Fibroblast of skin of abdomen (primary cell): ENCODE results near the gene TUT7.
"Not testable (repeated sequence)": the region's sequence is repeated elsewhere in the genome, so short reads cannot be mapped to it uniquely, and the experiment has no call there.

ENCODE experiments used
- DNase-seq: peaks from one replicate; pipeline ENCODE4 v3.0.0-alpha.2; 2013

TUT7 gene

DNA sequence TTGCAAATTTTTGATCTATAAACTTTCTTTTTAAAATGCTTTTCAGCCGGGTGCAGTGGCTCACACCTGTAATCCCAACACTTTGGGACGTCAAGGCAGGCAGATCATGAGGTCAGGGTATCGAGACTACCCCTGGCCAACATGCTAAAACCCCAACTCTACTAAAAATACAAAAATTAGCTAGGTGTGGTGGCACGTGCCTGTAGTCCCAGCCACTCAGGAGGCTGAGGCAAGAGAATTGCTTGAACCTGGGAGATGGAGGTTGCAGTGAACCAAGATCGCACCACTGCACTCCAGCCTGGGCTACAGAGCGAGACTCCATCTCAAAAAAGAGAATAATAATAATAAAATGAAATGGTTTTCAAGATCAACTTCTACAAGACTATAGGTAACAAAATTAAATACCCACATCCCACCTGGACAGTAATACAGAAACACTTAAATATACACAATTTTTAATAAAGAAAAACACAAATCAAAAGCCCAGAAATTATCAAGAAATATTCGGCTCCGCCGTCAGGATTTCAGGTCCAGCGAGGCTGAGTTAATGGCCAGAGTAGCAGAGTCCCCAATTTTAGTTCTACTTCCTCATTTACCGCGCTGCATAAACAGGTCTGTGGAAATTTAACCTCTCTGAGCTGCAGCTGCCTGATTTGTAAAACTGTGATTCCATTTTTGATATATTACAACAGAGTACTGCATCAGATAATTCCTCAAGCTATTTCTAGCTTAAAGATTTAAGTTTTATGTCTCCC lies 4.0 kb downstream of the TUT7 start:
- no peak for DNase-seq

DNA sequence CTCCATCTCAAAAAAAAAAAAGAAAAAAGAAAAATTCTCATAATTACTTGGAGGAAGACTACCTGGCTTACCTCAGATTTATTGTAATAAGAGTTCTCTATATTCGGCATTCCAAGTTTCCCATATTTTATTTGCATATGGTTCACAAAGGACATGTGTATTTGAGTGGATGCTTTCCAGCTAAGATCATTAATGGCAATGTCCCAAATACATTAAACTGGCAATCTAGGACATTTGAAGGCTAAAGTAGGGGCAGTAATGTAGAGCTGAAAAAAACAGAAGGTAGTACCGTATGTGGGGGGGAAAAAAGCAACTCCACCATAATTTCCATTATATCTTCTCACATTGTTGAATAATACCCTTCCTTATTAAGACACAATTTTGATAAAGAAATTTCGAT lies 4.9 kb downstream of the TUT7 start:
- peak; percentile 31 for DNase-seq

DNA sequence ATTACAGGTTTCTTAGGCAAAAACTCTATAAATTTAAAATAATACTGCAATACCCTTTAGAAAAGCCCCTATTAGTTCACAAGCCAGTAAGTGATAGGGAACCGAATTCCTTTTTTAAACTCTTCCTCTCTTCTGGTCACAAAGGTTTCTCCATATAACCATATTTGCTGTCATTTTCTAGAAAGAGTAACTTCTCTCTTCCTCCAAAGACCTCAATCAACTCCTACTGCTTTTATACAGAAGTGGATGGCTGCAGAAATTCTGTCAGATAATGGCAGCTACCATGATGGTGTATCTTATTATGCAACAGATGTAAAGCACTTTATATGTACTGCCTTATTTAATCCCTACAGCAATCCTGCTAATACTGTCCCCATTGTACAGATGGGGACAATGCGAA lies 6.2 kb downstream of the TUT7 start:
- DNase-seq: no peak

DNA sequence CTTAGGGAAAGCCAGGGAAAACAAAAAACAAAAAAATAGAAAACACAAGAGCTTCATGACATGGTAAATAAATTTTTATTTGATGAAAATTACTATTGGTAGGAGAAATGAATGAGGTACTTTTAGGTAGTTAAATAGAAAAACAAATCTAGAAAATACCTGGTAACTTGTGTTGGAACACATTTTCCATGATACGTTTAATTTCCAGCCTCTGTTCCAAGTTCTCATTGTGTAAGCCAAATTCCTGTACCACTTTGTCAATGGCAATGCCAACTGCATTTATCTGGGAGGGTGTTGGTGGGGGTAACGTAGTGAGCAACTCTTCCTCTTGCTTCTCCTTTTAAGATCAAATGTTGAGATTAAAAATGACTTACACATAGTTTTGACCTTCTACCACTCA lies 9.4 kb downstream of the TUT7 start:
- no peak for DNase-seq

DNA sequence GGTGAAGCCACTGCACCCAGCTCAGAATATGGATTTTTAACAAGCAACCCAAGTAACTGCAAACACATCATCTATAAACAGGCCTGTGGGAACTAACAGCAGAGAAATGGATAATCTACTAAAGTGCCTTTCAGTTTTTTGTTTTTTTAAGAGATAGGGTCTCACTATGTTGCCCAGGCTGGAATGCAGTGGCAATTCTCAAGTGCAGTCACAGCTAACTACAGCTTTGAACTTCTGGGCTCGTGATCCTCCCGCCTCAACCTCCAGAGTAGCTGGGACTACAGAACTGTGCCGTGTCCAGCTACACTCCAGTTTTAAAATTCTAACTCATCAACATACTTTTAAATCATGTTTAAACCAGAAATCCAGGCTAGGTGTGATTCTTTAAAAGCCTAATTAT lies 11.9 kb downstream of the TUT7 start:
- DNase-seq: no peak

DNA sequence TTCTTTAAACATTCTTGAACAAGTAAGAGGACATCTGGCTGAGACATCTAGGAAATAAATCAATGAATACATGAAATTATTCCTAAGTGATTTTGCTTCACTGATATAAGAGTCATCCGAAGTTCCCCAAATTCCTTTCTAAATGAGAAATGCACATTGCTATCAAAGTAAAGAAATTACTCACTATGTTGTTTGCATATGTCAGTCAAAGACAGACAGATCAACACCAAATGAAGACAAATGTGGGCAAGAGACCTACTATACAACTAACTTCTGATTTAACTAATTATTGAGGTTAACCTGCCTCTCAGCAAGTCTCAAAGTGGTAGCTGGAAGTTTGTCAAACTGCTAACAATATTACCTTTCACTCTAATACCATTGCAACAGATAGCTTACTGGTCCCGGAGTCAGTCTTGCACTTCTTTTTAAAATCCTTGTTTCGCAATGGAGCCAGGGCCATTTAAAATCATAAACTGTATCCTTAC lies 13.2 kb downstream of the TUT7 start:
- DNase-seq: peak; percentile 67

DNA sequence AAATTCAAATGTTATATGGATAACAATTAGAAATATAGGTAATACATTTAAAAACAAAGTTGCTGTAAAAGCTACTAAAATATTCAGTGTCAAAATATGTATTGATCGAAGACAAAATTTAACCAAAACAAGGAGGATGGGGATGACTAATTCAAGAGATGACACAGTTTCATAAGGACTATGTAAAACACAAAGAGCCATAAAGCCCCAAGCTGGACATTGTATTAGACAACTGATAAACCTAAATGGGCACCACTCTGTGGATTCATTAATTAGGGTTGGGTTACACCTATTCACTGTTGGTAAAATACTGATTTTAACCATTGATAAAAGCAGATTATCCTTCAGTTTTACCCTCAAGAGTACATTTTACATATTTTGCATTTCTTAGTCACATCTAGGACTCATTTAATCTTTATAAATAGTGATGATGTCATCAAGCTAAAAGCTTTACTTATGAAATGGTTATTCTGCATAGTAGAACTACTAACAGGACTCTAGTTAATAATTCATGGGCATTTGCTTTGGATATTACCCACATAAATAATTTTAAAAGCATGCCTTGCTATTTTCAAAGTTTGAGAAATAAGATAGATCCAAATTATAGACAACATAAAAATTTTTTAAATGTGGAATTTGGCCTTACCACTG lies 13.7 kb downstream of the TUT7 start:
- no peak for DNase-seq

DNA sequence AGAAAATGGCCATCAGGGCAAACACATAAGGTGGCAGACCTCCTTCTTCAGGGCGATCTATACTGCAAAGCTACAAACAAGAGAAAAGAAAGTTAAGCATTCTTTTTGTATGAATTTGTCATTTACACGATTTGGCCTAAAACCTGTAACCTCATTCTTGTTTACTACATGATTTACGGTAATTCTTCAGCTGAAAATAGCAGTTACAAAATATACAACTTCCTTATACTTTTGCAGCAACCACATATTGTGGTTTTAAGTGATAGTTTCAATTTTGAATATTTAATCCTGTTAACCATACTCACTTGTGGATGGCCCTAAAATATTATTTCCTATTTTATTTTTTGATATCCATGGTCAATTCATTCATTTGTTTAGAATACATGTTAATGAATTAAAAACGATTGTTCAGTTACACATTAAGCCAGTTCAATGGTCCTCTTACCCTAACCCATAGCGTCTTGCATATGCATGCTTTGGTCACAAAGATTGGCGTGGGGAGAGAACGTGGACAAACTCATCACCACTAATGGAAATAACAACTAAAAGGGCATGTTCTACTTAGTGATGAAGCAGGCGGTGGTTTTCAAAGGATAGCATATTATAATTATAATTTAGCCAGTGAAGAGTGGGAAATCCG lies 16.6 kb downstream of the TUT7 start:
- no peak for DNase-seq

DNA sequence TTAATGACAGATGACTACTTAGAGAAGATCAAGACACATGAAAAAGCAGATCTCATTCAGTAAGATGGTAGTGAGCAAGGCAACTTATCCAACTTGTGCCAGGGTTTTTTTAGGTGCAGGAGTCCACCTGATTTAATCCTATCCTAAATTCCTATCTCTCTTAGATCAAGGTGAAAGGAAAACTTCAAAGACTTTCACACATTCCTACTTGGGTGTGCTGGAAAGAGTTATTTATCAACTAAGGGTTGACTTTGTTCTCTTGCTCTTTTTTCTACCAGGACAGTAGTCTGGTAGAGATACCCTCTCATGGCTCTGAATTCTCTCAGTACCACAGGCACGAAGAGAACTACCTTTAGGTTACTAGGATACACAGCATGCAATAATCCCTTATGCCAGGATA lies 18.2 kb downstream of the TUT7 start:
- no peak for DNase-seq

DNA sequence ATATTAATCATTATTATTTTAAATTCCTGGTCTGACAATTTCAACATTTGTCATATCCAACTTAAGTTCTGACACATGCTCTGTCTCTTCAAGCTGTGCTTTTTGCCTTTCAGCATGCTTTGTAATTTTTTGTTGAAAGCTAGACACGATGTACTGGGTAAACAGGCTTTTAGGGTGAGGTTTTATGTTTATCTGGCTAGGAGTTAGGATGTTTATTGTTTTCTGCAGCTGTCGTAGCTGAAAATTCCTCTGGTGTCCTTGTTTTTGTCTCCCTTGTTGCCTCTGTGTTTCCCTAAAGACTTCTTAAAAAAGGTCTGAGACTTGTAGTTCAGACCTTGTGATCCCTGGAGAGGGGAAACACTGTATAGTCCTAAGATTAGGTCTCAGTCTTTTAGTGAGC lies 20.6 kb downstream of the TUT7 start:
- DNase-seq: no peak

DNA sequence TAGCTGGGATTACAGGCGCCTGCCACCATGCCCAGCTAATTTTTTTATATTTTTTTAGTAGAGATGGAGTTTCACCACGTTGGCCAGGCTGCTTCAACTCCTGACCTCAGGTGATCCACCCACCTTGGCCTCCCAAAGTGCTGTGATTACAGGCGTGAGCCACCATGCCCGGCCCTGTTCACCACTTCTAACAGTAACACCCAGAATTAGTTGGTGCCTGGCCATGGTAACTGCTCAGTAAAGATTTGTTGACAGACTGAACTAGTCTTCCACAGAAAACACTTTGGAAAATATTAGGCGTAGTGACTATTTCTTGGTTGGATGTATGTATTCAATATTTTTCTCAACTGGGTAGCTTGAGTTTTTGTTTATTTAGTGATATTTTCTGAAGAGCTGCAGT lies 24.0 kb downstream of the TUT7 start:
- no peak for DNase-seq

DNA sequence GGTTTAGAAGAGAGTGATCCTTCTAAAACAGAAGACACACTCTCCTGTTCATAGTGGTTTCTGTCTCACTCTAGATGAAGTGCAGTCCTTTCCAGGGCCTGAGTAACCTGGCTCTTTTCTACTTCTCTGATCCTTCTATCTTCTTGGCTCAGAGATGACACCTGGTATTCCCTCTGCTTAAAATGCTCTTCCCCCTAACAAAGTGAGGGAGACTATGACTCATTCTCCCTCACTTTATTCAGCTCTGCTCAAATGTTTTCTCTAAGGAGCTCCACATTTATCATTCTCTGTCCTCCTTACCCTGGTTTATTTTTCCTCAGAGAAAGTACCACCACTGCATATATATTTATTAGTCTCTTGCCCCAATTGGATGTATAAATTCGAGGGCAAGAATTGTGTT lies 24.6 kb downstream of the TUT7 start:
- DNase-seq: no peak

DNA sequence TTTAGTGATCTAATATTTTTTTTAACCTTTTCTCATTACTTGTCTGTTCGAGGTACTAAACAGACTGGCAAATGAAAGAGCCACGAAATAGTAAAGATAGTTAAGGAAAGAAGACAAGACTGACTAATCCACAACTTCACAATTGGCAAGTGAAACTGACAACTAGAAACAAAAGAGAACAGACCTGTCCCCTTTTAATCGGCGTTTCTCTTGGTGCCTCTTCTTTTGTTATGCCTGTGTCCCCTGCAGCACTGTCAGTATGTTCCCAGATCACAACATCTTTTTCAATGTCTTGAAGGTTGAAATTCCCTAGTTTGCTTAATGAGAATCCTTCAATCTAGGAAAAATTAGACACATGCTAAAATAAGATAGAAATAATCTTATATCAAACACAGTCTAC lies 26.1 kb downstream of the TUT7 start:
- DNase-seq: no peak

DNA sequence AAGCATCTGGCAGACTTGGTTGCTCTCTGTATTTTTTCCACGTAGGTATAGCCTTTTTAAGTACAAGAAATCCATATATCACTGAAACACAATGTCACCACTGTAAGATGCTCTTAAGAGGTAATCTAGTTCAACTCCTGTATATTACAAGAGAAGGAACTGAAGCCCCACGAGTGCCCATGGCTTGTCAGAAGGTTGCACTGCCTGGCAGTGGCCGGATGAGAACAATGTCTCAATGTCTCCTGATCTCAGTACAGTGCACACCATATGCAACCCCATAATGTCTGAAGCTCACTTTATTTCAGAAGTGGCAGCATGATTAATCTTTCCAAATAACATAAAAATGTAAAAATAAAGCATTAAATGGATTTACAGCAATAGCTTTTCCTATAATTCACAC lies 27.7 kb downstream of the TUT7 start:
- DNase-seq: no peak

DNA sequence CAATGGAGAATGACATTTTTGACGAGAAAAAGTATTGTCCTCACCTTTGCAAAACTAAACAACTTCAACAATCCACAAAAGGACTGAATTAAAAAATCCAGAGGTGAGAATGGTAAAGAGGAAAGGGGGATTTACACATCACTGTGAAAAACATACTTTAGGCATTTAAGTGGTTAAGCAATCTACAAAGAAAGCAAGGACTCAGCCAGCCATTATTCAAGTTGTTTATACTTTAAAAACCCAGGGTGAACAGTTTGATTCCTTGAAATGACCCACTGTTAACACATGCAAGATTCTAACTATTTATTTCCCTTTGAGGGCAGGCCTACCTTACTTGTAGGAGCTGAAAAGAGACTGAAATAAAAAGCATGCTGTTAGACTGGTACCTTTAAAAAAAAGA lies 29.3 kb downstream of the TUT7 start:
- DNase-seq: peak; percentile 9

DNA sequence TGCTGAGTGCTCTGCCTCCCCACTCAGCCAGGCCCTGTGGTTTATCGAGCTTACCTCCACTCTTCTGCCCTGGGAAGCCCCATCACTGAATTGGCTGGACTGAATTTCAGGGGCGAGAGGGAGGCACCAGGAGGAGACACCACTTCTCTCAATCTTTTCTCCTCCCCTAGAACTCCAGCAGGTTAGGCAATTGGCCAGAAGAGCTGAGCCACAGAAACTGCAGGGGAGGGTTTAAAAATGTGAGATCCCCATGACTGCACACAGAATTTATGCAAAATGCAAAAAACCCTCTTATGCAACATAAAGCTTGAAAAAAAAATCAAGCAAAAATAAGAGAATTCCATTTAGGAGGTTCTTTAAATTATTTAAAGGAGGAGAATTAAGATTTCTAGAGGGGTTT lies 29.9 kb downstream of the TUT7 start:
- peak; percentile 71 for DNase-seq

DNA sequence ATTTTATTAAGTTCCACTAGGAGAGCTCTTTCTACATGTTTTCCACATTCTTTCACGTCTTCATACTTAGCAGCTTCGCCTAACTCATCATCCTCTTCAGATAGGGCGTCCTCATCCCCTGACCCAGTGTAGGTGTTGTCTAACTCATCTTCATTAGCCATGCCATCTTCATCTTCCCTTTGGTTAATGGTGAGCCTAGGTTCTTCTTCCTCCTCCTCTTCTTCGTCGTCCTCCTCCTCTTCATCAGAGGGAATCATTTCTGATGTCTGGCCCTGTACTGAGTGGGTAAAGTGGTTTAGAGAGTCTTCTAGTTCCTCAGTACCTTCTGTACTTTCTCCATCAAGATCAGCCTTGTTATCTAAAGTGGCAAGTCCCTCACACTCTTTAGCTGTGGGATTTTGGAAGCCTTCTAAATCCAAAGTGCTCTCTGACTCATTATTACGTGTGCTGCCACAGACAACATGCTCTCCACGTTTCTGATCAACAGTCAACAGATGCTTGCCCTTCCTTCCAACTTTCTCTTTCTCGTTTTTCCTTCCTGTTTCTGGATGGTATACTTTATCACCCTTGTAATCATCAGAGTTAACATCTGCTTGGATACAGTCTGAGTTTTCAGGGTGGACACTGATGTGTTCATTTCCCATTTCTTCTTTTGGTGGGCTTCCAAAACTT lies 31.1 kb downstream of the TUT7 start:
- DNase-seq: peak; percentile 58

DNA sequence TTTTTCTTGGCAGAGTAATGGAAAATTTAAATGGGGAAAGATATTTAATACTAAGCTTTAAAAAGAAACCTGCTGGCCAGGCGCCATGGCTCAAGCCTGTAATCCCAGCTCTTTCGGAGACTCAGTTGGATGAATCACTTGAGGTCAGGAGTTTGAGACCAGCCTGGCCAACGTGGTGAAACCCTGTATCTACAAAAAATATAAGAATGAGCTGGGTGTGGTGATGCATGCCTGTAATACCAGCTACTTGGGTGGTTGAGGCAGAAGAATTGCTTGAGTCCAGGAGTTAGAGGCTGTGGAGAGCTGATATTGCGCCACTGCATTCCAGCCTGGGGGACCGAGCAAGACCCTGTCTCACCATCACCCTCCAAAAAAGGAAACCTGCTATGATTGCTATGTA lies 32.8 kb downstream of the TUT7 start:
- peak; percentile 94 for DNase-seq

DNA sequence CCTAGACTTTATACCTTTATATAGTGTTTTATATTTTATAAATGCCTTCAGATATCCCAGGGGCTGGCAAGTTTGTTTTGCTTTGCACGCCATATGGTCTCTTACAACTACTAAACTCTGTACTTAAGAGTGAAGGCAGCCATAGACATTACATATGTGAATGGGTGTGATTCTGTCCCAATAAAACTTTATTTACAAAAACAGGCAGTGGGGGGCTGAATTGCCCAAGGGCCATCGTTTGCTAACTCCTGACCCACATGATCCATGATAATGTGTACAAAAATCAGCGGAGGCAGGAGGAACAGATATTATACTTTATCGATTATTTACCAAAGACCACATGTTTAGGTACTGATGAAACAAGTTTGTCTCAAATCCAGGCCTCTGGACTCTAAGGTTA lies 36.0 kb downstream of the TUT7 start:
- no peak for DNase-seq

DNA sequence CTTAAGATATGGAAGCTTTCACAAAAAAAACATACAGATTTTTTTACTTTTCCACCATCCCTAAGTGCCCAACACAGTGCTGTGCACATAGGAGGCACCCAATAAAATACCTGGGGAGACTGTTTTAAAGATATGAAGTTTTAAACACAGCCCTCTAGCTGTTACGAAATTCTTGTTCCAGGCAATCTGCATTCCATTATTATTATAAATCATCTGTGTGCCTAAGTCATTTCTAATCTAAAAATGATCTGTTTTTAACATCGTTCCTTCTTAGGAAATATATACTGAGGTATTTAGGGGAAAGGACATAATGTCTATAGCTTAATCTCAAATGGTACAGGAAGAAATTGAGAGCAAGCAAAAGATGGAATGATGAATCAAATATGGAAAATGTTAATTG lies 39.1 kb downstream of the TUT7 start:
- DNase-seq: no peak

DNA sequence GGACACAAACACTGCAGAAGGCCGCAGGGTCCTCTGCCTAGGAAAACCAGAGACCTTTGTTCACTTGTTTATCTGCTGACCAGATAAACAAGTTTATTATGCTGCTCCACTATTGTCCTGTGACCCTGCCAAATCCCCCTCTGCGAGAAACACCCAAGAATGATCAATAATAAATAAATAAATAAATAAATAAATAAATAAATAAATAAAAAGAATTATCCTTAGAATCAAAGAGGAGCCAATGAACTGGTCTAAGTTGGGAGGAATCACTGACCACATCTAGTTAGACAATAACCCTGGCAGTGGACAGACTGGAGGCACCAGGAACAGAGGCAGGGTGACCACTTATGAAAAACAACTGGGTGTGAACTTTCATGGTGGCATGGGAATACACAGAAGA lies 41.3 kb downstream of the TUT7 start:
- DNase-seq: not testable (repeated sequence)

DNA sequence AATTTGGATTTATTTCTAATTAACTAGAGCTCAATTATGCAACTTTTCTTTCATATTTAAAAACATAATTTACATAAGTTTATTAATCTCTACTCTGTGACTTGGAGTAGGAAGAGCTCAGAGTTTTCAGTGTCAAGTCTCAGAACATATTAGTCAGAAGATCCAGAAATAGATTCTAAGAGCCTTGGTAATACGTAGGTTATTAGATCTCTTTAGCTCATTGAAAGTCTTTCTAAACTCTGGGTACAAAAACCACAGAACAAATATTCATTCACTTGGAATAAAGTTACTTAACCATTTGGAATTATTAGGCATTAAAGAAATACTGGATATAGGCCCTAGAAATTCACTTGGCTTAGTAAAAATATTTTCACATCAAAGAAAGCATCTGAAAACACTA lies 45.5 kb downstream of the TUT7 start:
- no peak for DNase-seq

DNA sequence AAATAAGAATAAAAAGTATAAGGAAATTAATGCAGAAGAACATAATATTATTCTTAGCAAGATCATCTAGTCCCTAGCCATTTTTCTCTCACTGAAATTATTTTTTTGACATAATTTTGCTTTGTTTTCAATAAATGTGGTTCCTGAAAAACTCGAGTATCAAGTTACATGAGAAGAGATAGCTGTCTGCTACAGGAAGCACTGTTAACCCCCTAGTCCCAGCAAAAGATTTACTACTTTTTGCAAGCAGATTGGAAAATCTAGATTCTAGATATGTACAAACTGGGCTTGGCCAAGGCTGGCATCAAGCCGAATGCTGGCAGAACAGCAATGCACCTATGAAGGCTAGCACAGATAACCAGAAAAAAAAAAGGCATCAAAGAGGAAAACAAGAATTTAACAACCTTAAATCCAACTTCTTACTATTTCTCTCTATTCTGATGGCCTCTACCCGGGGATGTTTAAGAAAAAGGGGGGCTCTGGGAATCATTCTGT lies 49.9 kb downstream of the TUT7 start:
- no peak for DNase-seq
